Measurements from ENCODE around the gene SEMA6A.

The SEMA6A gene

DNA sequence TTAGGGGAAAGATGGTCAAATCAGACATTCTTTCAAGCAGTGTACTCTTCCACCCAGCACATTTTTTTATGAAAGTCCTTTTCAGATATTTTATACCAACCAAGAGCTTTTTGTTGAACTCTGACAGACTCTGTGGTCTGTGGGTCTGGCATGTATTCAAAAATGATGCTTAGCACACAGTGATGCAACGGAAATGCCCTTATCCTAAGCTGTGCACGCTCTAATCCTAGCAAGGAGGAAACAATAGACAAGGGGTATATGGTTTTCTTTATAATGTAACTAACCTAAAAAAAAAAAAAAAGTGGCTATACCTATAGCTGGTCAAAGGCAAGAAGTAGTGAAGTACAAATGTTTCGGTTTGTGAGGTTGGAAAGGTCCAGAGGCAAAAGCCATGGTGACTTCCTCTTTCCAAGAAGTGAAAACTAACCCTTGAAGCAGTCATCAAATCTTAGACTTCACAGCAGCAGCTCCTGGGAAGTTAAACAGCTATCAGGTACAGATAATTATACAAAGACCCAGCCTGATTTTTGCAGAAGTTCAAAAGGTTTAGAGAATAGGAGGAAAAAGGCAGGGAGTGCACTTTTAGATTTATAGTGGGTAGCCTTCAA is 82.5 kb downstream of the SEMA6A start:
- no peak for DNase-seq

DNA sequence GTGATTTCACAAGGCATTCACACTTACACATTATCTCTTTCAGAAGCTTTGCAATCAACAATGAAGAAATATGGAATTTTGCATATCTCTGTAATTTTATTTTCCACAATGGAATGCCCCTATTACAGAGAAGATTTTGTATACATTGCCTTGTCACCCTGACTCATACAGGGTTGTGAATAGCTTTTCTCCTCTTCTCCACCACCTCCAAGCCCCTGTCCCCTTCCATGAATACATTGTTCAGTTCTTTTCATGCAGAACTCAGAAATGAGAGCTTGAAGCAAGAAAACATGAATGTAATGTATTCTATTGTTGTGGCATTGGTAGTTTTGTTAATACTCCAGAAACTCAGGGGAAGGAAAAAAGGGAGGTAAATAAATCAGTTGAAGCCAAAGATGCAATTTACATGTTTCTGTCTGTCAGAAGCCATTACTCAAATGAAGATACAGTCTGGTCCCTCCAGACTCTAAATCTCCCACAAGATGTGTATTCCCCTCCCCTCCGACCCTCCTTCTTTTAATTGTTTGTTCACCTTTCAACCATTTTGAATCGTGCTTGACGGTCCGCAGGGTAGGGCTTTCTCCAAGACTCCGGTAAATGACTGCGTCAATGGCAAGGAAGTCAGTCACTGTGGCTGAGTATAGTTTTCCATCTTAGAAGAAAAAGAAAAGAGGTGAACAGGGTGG is 86.1 kb downstream of the SEMA6A start:
- no peak for DNase-seq

DNA sequence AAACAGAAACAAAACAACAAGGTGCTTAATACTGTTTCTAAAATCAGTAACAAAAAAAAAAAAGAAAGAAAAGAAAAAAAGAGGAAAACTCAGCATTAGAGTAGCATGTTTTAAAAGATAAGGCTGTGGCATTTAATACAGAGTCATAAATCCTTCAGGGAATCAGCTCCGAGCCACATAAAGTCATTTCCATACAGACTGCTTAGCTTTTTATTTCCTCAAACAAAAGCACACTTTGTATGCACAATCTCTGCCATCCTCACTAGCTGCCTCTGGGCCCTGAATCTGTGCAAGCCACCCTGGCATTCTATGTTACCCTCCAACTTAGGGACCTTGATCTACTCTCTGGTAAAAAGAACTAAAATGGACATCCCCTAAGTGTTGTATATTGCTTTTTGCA is 87.6 kb downstream of the SEMA6A start:
- DNase-seq: no peak

GRCh38 chr5:116486588-116486987 is 88.0 kb downstream of the SEMA6A start:
- DNase-seq: no peak

DNA sequence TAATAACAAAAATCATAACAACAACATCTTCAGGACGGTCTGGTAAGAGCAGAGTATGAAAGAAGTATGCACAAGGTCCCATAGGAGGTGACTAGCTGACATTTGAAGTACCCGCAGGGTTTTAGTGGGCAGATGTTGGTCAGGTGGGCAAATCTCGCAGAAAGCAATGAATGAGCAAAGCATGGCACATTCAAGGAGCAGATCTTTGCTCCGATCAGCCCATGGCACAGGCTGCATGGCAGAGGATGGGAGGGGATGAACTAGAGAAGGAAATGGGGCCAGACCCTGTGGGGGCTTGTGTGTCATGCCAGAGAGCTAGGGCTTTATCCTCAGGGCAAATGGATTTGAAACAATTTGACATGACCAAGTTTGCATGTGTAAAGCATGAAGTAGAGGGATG is 90.0 kb downstream of the SEMA6A start:
- DNase-seq: no peak

DNA sequence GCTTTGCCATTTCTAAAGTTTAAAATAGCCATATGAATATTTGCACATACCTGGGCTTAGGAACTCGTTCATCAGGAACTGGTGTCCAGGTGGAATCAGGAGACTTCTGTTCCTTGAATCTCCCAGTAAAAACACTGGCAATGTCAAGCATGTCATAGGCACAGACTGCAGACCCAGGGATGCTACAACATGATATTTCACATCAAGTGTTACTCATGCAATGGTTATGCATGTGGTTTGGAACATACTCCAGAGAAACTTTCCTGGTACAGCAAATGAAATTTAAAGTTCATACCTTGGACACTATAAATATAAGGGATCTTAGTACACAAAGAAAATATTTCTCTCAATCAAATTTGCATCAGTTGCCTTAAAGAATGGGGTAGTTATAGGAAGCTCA is 92.2 kb downstream of the SEMA6A start:
- no peak for DNase-seq

DNA sequence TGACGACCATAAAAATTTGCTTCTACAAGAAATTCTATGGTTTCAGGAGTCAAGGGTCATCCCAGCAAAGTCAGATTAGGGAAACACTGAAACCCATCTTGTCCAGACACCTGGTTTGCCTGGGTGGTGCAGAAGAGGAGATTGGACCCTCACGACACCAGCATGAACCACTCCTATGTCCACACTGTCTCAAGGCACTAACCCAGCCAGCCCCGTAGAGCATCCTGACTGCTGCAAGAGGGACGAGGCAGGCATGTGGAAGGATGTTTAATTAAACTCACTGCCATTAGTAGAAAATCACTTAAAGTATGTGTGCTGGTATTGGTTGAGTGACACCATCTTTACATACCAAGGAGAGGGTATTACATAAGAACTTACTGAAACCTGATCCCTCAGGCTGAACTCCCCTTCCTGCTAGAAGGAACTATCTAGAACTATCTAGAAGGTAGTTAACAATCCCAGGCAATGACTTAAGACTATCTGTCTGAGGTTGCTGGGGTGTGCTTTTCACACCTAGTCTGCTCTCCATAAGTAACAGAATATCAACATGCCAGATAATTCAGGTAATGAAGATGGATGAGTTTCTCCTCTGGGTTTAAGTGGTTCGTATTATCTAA is 93.6 kb downstream of the SEMA6A start:
- no peak for DNase-seq

- DNase-seq: no peak
These were observed 94.6 kb downstream of the SEMA6A start for GRCh38 chr5:116479776-116480675.

GRCh38 chr5:116478491-116478890 is 96.1 kb downstream of the SEMA6A start:
- no peak for DNase-seq

- no peak for DNase-seq
These were observed 97.6 kb downstream of the SEMA6A start for GRCh38 chr5:116476897-116477537.

DNA sequence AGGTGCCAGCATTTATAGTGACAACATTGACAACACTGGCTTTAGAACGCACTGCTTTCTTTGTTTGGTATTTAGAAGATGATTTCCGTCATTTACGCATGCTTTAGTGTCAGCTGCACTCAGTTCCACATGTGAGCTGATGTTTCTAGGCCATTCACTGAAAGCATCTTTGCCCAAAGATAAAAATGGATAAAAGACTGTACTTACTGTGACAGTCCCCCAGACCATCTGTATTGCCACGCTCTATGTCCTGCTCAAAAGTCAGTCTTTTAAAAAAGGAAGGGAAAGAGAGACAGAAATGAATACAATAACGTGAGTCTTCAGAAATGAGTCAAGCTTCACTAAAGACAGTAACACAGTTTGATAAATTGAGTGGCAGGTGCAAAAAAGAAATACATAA is 99.3 kb downstream of the SEMA6A start:
- no peak for DNase-seq

DNA sequence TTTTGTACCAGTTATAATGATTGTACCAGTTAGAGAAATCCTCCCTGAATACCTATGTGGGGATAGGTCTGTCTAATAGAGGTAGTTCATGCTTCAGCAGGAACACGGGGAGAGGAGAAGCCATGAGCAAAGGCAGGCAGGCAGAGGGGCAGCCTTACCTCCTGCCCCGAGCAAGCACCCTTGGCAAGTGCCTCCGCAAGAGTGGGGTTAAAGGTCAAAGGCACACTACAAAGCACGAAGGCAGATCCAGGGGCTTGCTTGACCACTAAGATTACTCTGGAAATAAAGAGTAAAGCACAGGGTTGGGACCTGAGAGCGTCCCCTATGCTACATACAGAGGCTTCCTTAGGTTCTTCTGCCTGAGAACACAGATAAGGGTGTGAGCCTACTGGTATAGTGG is 100.9 kb downstream of the SEMA6A start:
- DNase-seq: no peak

- no peak for DNase-seq
These were observed 102.3 kb downstream of the SEMA6A start for GRCh38 chr5:116472274-116472673.

DNA sequence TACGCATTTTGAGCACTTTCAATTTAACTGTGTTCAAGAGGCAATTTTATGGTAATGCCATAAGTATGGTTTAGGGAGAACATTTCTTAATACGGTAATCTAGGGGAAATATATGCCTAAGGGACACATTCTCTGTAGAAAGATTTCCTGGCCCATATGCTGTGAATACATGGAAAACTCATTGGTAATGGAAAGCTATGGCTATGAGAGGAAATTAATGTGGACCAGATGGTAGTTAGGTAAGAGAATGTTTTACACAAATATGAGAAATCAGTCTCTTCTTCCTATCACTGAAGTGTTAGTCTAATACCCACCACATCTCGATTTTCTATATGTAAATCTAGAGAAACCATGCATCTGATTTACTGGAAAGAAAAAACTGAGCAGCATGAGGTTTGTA is 105.0 kb downstream of the SEMA6A start:
- DNase-seq: no peak

DNA sequence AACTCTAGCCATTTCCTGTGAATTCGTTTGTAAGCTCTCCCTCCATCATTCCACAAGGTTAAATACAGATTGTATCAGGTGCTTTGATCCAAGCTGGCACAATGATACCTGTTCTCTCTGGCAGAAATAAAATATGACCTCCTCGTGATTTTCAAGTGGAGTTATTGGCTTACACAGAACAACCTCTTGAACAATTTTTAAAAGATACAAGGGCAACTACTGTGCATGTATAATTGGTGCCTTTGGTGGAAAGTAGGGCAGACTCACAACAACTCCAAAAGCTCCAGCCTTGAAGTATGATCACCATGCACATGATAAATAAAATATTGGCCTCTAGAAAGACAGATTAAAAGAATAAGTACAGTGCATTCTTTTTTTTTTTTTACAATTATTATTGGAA is 106.0 kb downstream of the SEMA6A start:
- no peak for DNase-seq

- no peak for DNase-seq
These were observed 107.2 kb downstream of the SEMA6A start for GRCh38 chr5:116467465-116467843.

DNA sequence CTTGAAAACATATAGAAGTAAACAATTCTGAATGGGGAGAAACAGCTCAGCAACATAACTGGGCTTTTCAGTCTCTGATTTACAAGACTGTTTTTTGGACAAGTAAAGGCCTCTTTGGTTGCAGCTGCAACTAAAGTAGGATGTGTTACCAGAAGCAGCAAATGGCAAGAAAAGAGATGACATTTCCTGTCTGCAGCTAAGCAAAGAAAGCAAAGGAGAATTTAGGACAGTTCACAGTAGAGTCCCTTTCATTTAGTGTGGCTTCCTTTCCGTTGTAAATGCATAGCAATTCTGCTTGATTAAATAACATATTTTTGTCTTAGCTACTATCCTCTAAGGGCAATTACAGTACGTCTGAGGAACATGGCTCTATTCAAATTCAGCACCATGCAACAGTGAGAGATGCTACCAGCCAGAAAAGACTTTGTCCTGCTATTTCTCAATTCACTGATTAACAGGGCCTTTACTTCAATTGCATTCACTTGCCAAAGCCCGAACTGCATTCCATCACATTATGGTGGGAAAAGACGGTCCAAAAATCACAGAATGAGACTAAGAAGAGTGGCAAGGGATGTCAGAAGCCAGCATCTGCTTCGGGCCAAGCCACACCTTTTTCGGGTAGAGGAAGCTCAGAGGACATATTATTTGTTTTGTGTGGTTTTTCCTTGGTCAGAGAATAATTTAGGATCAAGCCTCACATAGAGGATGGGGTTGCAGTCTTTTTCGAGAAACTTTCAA is 107.7 kb downstream of the SEMA6A start:
- no peak for DNase-seq

DNA sequence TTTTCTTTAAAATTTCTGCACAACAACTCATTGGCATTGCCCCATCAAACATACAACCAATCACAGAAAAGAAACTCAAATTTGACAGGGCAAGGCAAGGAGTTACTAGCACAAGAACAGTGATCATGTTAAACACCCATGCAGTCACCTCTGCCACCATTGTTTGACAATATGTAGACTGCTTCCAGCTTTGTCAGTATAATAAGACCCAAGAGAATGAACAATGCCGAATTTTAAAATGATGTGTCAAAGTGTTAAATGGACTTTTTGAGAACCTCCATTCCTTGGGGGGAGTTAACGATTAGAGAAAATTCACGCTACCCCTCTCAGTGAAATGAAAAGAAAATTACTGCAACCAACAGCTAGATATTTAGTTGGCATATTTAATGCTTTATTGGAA is 109.2 kb downstream of the SEMA6A start:
- DNase-seq: no peak

- no peak for DNase-seq
These were observed 110.4 kb downstream of the SEMA6A start for GRCh38 chr5:116464144-116464708.

- DNase-seq: no peak
These were observed 112.1 kb downstream of the SEMA6A start for GRCh38 chr5:116462500-116462899.

- no peak for DNase-seq
These were observed 115.3 kb downstream of the SEMA6A start for GRCh38 chr5:116459301-116459700.

- no peak for DNase-seq
These were observed 117.6 kb downstream of the SEMA6A start for GRCh38 chr5:116457062-116457461.
